Mesendoderm (in vitro differentiated cells): ENCODE measurements around the gene VWF.

Source experiments
- DNase-seq: peaks from one replicate; pipeline ENCODE4 v3.0.0; 2013
- H2AK5ac ChIP-seq: 2 replicates; pipeline ENCODE4 v1.6.1; 2013; ENCODE audit warnings: low read length, inconsistent platforms
- H2BK120ac ChIP-seq: 2 replicates; pipeline ENCODE4 v1.6.1; 2013; ENCODE audit warnings: low read depth, mild to moderate bottlenecking, low read length, moderate library complexity, mixed read lengths
- H2BK15ac ChIP-seq: replicated peaks from 2 replicates; pipeline ENCODE4 v1.6.1; 2013; ENCODE audit warnings: low read depth, mild to moderate bottlenecking, moderate library complexity
- H2BK5ac ChIP-seq: 2 replicates; pipeline ENCODE4 v1.6.1; 2013; ENCODE audit warnings: low read length, inconsistent platforms
- H3K18ac ChIP-seq: 2 replicates; pipeline ENCODE4 v1.6.1; 2013; ENCODE audit warnings: mild to moderate bottlenecking, low read length, mixed read lengths
- H3K23ac ChIP-seq: one replicate; pipeline ENCODE4 v1.6.1; 2013; ENCODE audit warnings: low read length
- H3K27ac ChIP-seq: 2 replicates; pipeline ENCODE4 v1.5.1; 2013; ENCODE audit warnings: low read depth, mild to moderate bottlenecking, inconsistent platforms, low read length, moderate library complexity
- H3K27me3 ChIP-seq: 2 replicates; pipeline ENCODE4 v1.6.1; 2013; ENCODE audit warnings: low read length, control low read depth, mild to moderate bottlenecking, inconsistent platforms; ENCODE audit not compliant: insufficient read depth, poor library complexity
- H3K36me3 ChIP-seq: 2 replicates; pipeline ENCODE4 v1.6.1; 2013; ENCODE audit warnings: low read length, inconsistent platforms; ENCODE audit not compliant: control insufficient read depth, insufficient read depth
- H3K4ac ChIP-seq: one replicate; pipeline ENCODE4 v1.6.1; 2013; ENCODE audit warnings: low read depth, mild to moderate bottlenecking, low read length, moderate library complexity
- H3K4me1 ChIP-seq: 2 replicates; pipeline ENCODE4 v1.6.1; 2013; ENCODE audit warnings: low read depth, low read length, inconsistent platforms; ENCODE audit not compliant: control insufficient read depth
- H3K4me2 ChIP-seq: 2 replicates; pipeline ENCODE4 v1.6.1; 2013; ENCODE audit warnings: low read length
- H3K4me3 ChIP-seq: 2 replicates; pipeline ENCODE4 v1.5.1; 2013; ENCODE audit warnings: mild to moderate bottlenecking, low read length
- H3K56ac ChIP-seq: one replicate; pipeline ENCODE4 v1.6.1; 2013; ENCODE audit warnings: low read length
- H3K79me1 ChIP-seq: 2 replicates; pipeline ENCODE4 v1.6.1; 2013; ENCODE audit warnings: low read length, inconsistent platforms
- H3K79me2 ChIP-seq: 2 replicates; pipeline ENCODE4 v1.6.1; 2013; ENCODE audit warnings: mild to moderate bottlenecking, low read length; ENCODE audit not compliant: control insufficient read depth, insufficient read depth
- H3K9ac ChIP-seq: 2 replicates; pipeline ENCODE4 v1.6.1; 2013; ENCODE audit warnings: low read length, inconsistent platforms
- H4K5ac ChIP-seq: one replicate; pipeline ENCODE4 v1.6.1; 2013; ENCODE audit warnings: low read length
- H4K8ac ChIP-seq: one replicate; pipeline ENCODE4 v1.6.1; 2013; ENCODE audit warnings: low read depth, mild to moderate bottlenecking, control low read depth, low read length, moderate library complexity
- WGBS: extraction: QIAGEN DNeasy Blood & Tissue Kit; methylation state at CpG from one replicate; pipeline ENCODE4 v1.1.7; 2013; ENCODE audit warnings: low lambda C conversion rate, missing lambda C conversion rate; ENCODE audit not compliant: insufficient coverage; ENCODE audit errors: extremely low coverage; 5-methylcytosine and 5-hydroxymethylcytosine counted together

Gene VWF

GRCh38 chr12:6085841-6086240 is 38.6 kb downstream of the VWF start:
- Histone ChIP-seq H3K56ac (no peak overlapping the region), H3K4ac (peak overlapping the region; percentile 18), H3K79me2 (no peaks in the 10 kb centered on the region), H3K27me3 (no peaks in the 10 kb centered on the region), H2AK5ac (no peak overlapping the region), H3K23ac (no peak overlapping the region), H3K27ac (no peak overlapping the region), H3K9ac (no peak overlapping the region), H3K4me1 (peaks cover 18% of the 10 kb centered on the region), H3K4me2 (no peak overlapping the region), H3K18ac (no peak overlapping the region), H2BK5ac (no peak overlapping the region), H2BK120ac (no peak overlapping the region), H4K8ac (no peak overlapping the region), H3K36me3 (no peaks in the 10 kb centered on the region), H2BK15ac (no peak overlapping the region), H4K5ac (no peak overlapping the region), H3K79me1 (no peaks in the 10 kb centered on the region), H3K4me3 (no peak overlapping the region)
- DNase-seq = no peak
- WGBS = no CpG with 5 or more reads among the region's 3 CpGs

- peak overlapping the region; percentile 7 for H2AK5ac ChIP-seq
- H3K4me2 ChIP-seq = no peak overlapping the region
- H3K4ac ChIP-seq = peak overlapping the region; percentile 95
- no peak overlapping the region for H3K23ac ChIP-seq
- H3K27ac ChIP-seq = peak overlapping the region; percentile 51
- H3K79me1 ChIP-seq = no peaks in the 10 kb centered on the region
- H2BK5ac ChIP-seq = peak overlapping the region; percentile 36
- H3K27me3 ChIP-seq = no peaks in the 10 kb centered on the region
- no CpG with 5 or more reads among the region's 6 CpGs for WGBS
- H3K18ac ChIP-seq = peak overlapping the region; percentile 92
- H3K56ac ChIP-seq = peak overlapping the region; percentile 74
- no peak overlapping the region for H4K8ac ChIP-seq
- no peak overlapping the region for H3K4me3 ChIP-seq
- H3K79me2 ChIP-seq = no peaks in the 10 kb centered on the region
- peak overlapping the region; percentile 51 for H2BK120ac ChIP-seq
- no peaks in the 10 kb centered on the region for H3K36me3 ChIP-seq
- no peak overlapping the region for H3K9ac ChIP-seq
- peaks cover 18% of the 10 kb centered on the region for H3K4me1 ChIP-seq
- no peak for DNase-seq
- H2BK15ac ChIP-seq = peak overlapping the region; percentile 5
- H4K5ac ChIP-seq = no peak overlapping the region
These were observed 39.5 kb downstream of the VWF start for GRCh38 chr12:6084969-6085450.

- H3K27ac ChIP-seq = peak overlapping the region; percentile 13
- H3K4me3 ChIP-seq = no peak overlapping the region
- H3K79me1 ChIP-seq = no peaks in the 10 kb centered on the region
These were observed 40.1 kb downstream of the VWF start for GRCh38 chr12:6084261-6084968.

GRCh38 chr12:6083601-6084000 is 40.9 kb downstream of the VWF start:
- Histone ChIP-seq H2AK5ac (no peak overlapping the region), H3K4me2 (no peak overlapping the region), H3K36me3 (no peaks in the 10 kb centered on the region), H3K18ac (peak overlapping the region; percentile 0), H3K27me3 (no peaks in the 10 kb centered on the region), H3K27ac (peak overlapping the region; percentile 13), H3K4me3 (no peak overlapping the region), H3K56ac (peak overlapping the region; percentile 30), H3K23ac (no peak overlapping the region), H2BK15ac (no peak overlapping the region), H3K79me2 (no peaks in the 10 kb centered on the region), H3K79me1 (no peaks in the 10 kb centered on the region), H4K5ac (no peak overlapping the region), H2BK5ac (no peak overlapping the region), H3K4me1 (peaks cover 16% of the 10 kb centered on the region), H4K8ac (no peak overlapping the region), H3K9ac (no peak overlapping the region), H2BK120ac (peak overlapping the region; percentile 31), H3K4ac (no peak overlapping the region)
- whole genome bisulfite sequencing = no CpG with 5 or more reads among the region's 4 CpGs
- no peak for DNase-seq

More at GRCh38 chr12:6084261-6084968, 40.1 kb downstream of the VWF start:
- H3K9ac ChIP-seq = no peak overlapping the region
- H3K23ac ChIP-seq = no peak overlapping the region
- no peak overlapping the region for H2BK5ac ChIP-seq
- H3K4ac ChIP-seq = no peak overlapping the region
- no peak overlapping the region for H2BK15ac ChIP-seq
- no CpG with 5 or more reads among the region's 7 CpGs for WGBS
- peak overlapping the region; percentile 45 for H3K56ac ChIP-seq
- no peaks in the 10 kb centered on the region for H3K79me2 ChIP-seq
- H3K36me3 ChIP-seq = no peaks in the 10 kb centered on the region
- peak; percentile 98 for DNase-seq
- no peak overlapping the region for H2AK5ac ChIP-seq
- H2BK120ac ChIP-seq = no peak overlapping the region
- H3K18ac ChIP-seq = peak overlapping the region; percentile 0
- no peaks in the 10 kb centered on the region for H3K27me3 ChIP-seq
- H3K4me1 ChIP-seq = peaks cover 18% of the 10 kb centered on the region
- no peak overlapping the region for H4K5ac ChIP-seq
- peak overlapping the region; percentile 6 for H3K4me2 ChIP-seq
- no peak overlapping the region for H4K8ac ChIP-seq

GRCh38 chr12:6082613-6083012 is 41.9 kb downstream of the VWF start:
- no peak overlapping the region for H3K4me3 ChIP-seq
- no peak overlapping the region for H3K4me2 ChIP-seq
- no peak overlapping the region for H2BK15ac ChIP-seq
- no peak overlapping the region for H2BK120ac ChIP-seq
- H2BK5ac ChIP-seq = no peak overlapping the region
- peaks cover 15% of the 10 kb centered on the region for H3K4me1 ChIP-seq
- H3K27me3 ChIP-seq = no peaks in the 10 kb centered on the region
- H3K18ac ChIP-seq = no peak overlapping the region
- H3K23ac ChIP-seq = no peak overlapping the region
- H3K56ac ChIP-seq = no peak overlapping the region
- H3K9ac ChIP-seq = no peak overlapping the region
- no peak overlapping the region for H4K8ac ChIP-seq
- DNase-seq = no peak
- no peak overlapping the region for H4K5ac ChIP-seq
- H2AK5ac ChIP-seq = no peak overlapping the region
- H3K4ac ChIP-seq = no peak overlapping the region
- H3K79me1 ChIP-seq = no peaks in the 10 kb centered on the region
- WGBS = no CpG with 5 or more reads among the region's 3 CpGs
- no peaks in the 10 kb centered on the region for H3K79me2 ChIP-seq
- no peak overlapping the region for H3K27ac ChIP-seq
- H3K36me3 ChIP-seq = no peaks in the 10 kb centered on the region
